Endodermal cell (in vitro differentiated cells): ENCODE measurements around the gene JMJD6. TPM values are rescaled to one million over a fixed set of nuclear protein-coding genes. Genes with fewer than 3 reads are reported as not detected.

Source experiments
- DNase-seq: peaks from one replicate; pipeline ENCODE4 v3.0.0-alpha.2; 2017
- H3K27ac ChIP-seq: 2 replicates; pipeline ENCODE4 v1.5.1; 2013; ENCODE audit warnings: mild to moderate bottlenecking, low read depth, low read length, moderate library complexity
- H3K27me3 ChIP-seq: 2 replicates; pipeline ENCODE4 v1.6.1; 2013; ENCODE audit warnings: mild to moderate bottlenecking, low read length, moderate library complexity; ENCODE audit not compliant: insufficient read depth, control insufficient read depth, poor library complexity, severe bottlenecking
- H3K36me3 ChIP-seq: 2 replicates; pipeline ENCODE4 v1.7.0; 2013; ENCODE audit warnings: mild to moderate bottlenecking, low read length, moderate library complexity; ENCODE audit not compliant: control insufficient read depth, insufficient read depth
- H3K4me1 ChIP-seq: one replicate; pipeline ENCODE4 v1.7.0; 2013; ENCODE audit warnings: low read length; ENCODE audit not compliant: control insufficient read depth, insufficient read depth
- H3K4me3 ChIP-seq: 2 replicates; pipeline ENCODE4 v1.5.1; 2013; ENCODE audit warnings: mild to moderate bottlenecking, low read length, moderate library complexity
- H3K9ac ChIP-seq: 2 replicates; pipeline ENCODE4 v1.6.1; 2013; ENCODE audit warnings: mild to moderate bottlenecking, low read length, moderate library complexity; ENCODE audit not compliant: poor library complexity, severe bottlenecking; ENCODE audit errors: extremely low read depth
- H3K9me3 ChIP-seq: 2 replicates; pipeline ENCODE4 v1.6.1; 2013; ENCODE audit warnings: mild to moderate bottlenecking, low read length, moderate library complexity; ENCODE audit not compliant: control insufficient read depth
- H3K27ac Mint-ChIP-seq: 2 replicates; pipeline ENCODE4 v1.8.0; 2020; ENCODE audit warnings: mixed read lengths
- H3K27me3 Mint-ChIP-seq: 2 replicates; pipeline ENCODE4 v1.8.0; 2021; ENCODE audit warnings: mild to moderate bottlenecking, mixed read lengths; ENCODE audit not compliant: insufficient read depth
- H3K36me3 Mint-ChIP-seq: 2 replicates; pipeline ENCODE4 v1.8.0; 2020; ENCODE audit warnings: low read depth, mixed read lengths
- H3K4me1 Mint-ChIP-seq: 2 replicates; pipeline ENCODE4 v1.8.0; 2020; ENCODE audit warnings: mixed read lengths
- H3K4me3 Mint-ChIP-seq: 2 replicates; pipeline ENCODE4 v1.8.0; 2020; ENCODE audit warnings: mild to moderate bottlenecking, moderate library complexity, mixed read lengths
- H3K9me3 Mint-ChIP-seq: 2 replicates; pipeline ENCODE4 v1.8.0; 2020; ENCODE audit warnings: mild to moderate bottlenecking, mixed read lengths
- WGBS, 2 experiments: methylation state at CpG; one replicate each; pipeline versions ENCODE4 v1.1.5 to v1.1.7; 2013; ENCODE audit warnings: missing lambda C conversion rate in 2 of 2, mixed read lengths in 1 of 2; ENCODE audit not compliant: insufficient coverage in 1 of 2, insufficient read length in 1 of 2; 5-methylcytosine and 5-hydroxymethylcytosine counted together
- microRNA-seq: library from miRNA; unstranded; fragments of <30 nt; microRNA quantifications from one replicate; pipeline ENCODE4 v1.2.0, GENCODE V29; 2020; ENCODE audit warnings: borderline microRNAs expressed
- total RNA-seq, 2 donors: library from RNA; stranded (reverse); fragmentation: NEBNext Ultra II Directional in 1 of 2; extraction: Animal tissue kit (Norgen Biotek cat#: 25700) in 1 of 2; gene quantifications; 2 replicates in 1 of 2; 3 replicates in 1 of 2; pipeline ENCODE4 v1.2.1, GENCODE V29; 2021
- TF ChIP-seq, protein P1 (sequence below): fragments of 200-600 bp; sonication (generic); conservative IDR thresholded peaks from 2 replicates; pipeline ENCODE4 v1.5.0; 2021; ENCODE audit warnings: antibody characterized with exemption, mild to moderate bottlenecking

JMJD6 gene
- total RNA-seq, 2 donors from 2014 or later, result 17.0 to 20.3 TPM

DNA sequence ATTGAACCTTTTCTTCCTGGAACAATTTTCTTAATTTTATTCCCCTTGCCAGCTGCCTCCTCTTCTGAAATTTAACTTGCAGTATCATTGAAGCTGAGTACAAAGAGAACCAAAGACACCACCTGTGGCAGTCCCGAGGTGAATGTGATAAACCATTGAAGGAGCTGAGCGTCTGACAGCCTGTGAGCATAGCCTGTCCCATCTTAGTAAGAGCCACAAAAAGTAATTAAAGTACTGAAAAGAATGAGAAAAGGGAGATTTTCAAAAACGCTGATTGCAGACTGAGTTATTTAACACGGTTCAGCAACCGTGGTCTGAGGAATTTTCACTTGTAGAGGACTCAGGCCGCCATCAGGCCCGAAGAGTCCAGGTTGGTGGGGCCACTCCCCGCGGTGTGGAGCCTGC, 55.7 kb downstream of the JMJD6 start:
- Mint-ChIP-seq H3K4me3 (peak overlapping the region; percentile 79), H3K9me3 (peaks cover 3% of the 10 kb centered on the region), H3K27me3 (peaks cover 2% of the 10 kb centered on the region), H3K27ac (peak overlapping the region; percentile 94), H3K36me3 (peaks cover 3% of the 10 kb centered on the region), H3K4me1 (peaks cover 16% of the 10 kb centered on the region)
- no peak for DNase-seq
- H3K4me3 ChIP-seq, result no peak overlapping the region
- no peaks in the 10 kb centered on the region for H3K27me3 ChIP-seq
- H3K9me3 ChIP-seq, result no peaks in the 10 kb centered on the region
- H3K4me1 ChIP-seq, result no peaks in the 10 kb centered on the region
- no peak overlapping the region for H3K27ac ChIP-seq
- TF ChIP-seq, protein P1, sequence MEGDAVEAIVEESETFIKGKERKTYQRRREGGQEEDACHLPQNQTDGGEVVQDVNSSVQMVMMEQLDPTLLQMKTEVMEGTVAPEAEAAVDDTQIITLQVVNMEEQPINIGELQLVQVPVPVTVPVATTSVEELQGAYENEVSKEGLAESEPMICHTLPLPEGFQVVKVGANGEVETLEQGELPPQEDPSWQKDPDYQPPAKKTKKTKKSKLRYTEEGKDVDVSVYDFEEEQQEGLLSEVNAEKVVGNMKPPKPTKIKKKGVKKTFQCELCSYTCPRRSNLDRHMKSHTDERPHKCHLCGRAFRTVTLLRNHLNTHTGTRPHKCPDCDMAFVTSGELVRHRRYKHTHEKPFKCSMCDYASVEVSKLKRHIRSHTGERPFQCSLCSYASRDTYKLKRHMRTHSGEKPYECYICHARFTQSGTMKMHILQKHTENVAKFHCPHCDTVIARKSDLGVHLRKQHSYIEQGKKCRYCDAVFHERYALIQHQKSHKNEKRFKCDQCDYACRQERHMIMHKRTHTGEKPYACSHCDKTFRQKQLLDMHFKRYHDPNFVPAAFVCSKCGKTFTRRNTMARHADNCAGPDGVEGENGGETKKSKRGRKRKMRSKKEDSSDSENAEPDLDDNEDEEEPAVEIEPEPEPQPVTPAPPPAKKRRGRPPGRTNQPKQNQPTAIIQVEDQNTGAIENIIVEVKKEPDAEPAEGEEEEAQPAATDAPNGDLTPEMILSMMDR, result no peak
- H3K9ac ChIP-seq, result no peak overlapping the region
- H3K36me3 ChIP-seq, result no peaks in the 10 kb centered on the region
- 79 to 86% methylated on average over 9 of the region's 9 CpGs for WGBS, 2 experiments

DNA sequence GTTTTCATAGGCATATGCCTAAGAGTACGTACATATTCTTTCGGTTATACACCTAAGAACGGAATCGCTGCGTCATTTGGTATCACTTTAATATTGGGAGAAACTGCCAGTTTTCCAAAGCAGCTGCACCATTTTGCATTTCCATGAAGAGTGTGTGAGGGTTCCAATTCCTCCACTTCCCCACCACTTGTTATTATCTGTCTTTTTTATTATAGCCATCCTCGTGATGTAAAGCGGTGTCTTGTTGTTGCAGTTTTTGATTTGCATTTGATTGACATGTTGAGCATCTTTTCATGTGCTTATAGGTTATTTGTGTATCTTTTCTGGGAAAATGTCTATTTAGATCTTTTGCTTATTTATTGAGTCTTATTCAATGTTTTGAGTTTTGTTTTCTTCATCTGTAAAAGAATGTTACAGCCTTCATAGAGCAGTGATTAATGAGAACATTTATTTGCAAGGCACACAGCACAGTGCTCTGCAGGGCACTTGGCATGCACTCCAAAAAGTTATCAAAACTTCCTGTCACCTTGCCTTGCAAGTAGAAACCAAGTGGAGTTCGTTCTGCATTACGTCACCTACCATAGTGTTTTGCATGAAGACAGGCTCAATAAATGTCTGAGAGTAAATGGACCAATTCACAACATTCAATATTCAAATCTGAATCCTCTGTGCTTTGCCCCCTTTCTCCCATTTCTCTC, 56.2 kb downstream of the JMJD6 start:
- no peaks in the 10 kb centered on the region for H3K9me3 ChIP-seq
- Mint-ChIP-seq H3K9me3 (no peaks in the 10 kb centered on the region), H3K27ac (peak overlapping the region; percentile 94), H3K4me3 (no peak overlapping the region), H3K36me3 (peaks cover 3% of the 10 kb centered on the region), H3K4me1 (peaks cover 16% of the 10 kb centered on the region), H3K27me3 (peaks cover 2% of the 10 kb centered on the region)
- H3K4me1 ChIP-seq, result no peaks in the 10 kb centered on the region
- 93 to 94% methylated on average over 8 to 9 of the region's 9 CpGs for WGBS, 2 experiments
- no peak overlapping the region for H3K27ac ChIP-seq
- H3K4me3 ChIP-seq, result no peak overlapping the region
- H3K27me3 ChIP-seq, result no peaks in the 10 kb centered on the region
- no peak overlapping the region for H3K9ac ChIP-seq
- TF ChIP-seq, protein P1, result no peak
- no peak for DNase-seq
- no peaks in the 10 kb centered on the region for H3K36me3 ChIP-seq

Small RNA genes lying within 50 kb of the gene (microRNA-seq; reads per million reads assigned to microRNA genes)
- 0.89 reads per million for gene MIR636

Other genes with a start within 250 kb of the JMJD6 start
- 10 to 100 TPM; 28.5 to 31.1 TPM for gene RHBDF2, start 225.2 kb downstream of the JMJD6 start, total RNA-seq
- gene CYGB, start 188.9 kb downstream of the JMJD6 start, total RNA-seq, result 1 to 10 TPM; 2.0 to 3.4 TPM
- 1 to 10 TPM; 3.2 to 4.8 TPM for gene PRCD, start 186.6 kb downstream of the JMJD6 start, total RNA-seq
- 10 to 100 TPM; 15.1 to 26.9 TPM for gene ST6GALNAC2, start 140.7 kb downstream of the JMJD6 start, total RNA-seq
- not detected for gene ST6GALNAC1, start 82.8 kb downstream of the JMJD6 start, total RNA-seq
- gene MXRA7, start 15.6 kb downstream of the JMJD6 start, total RNA-seq, result 10 to 100 TPM; 61.6 to 77.1 TPM
- gene METTL23, start 233 bp upstream of the JMJD6 start, total RNA-seq, result 10 to 100 TPM; 31.3 to 39.9 TPM
- gene SRSF2, start 10.7 kb upstream of the JMJD6 start, total RNA-seq, result 100 to 1,000 TPM; 255 to 307 TPM
- gene MFSD11, start 11.5 kb upstream of the JMJD6 start, total RNA-seq, result 10 to 100 TPM; 29.3 to 33.3 TPM
- gene MGAT5B, start 141.8 kb upstream of the JMJD6 start, total RNA-seq, result 1 to 10 TPM; 2.9 to 3.3 TPM